SK-N-SH (cell line): ENCODE data around the gene LRRC8D. TPM values are rescaled to one million over a fixed set of nuclear protein-coding genes. Genes with fewer than 3 reads are reported as not detected.

Source experiments
- CTCF ChIA-PET: fragments of 300-600, 350-600 bp; formaldehyde crosslinking; extraction: SDS; loops from one replicate; lab custom pipeline; 2021; lab: Yijun Ruan, JAX
- POLR2A ChIA-PET: fragments of 350-600 bp; sonication (Branson Sonifier 250); formaldehyde crosslinking; extraction: SDS; loops from one replicate; lab custom pipeline; 2020; ENCODE audit warnings: antibody characterized with exemption, inconsistent platforms; lab: Yijun Ruan, JAX
- DNase-seq: peaks from one replicate; pipeline ENCODE4 v3.0.0; 2012
- H2AFZ ChIP-seq: fragments of 200-600 bp; sonication (generic); 2 replicates; pipeline ENCODE4 v1.8.1; 2016; ENCODE audit warnings: antibody characterized with exemption, mild to moderate bottlenecking, low read depth
- H3F3A ChIP-seq: fragments of 200-600 bp; sonication (generic); replicated peaks from 2 replicates; pipeline ENCODE3; 2016; ENCODE audit warnings: antibody characterized with exemption, mild to moderate bottlenecking; ENCODE audit not compliant: insufficient read depth
- H3K27ac ChIP-seq, 2 experiments: fragments of 200-500 bp in 1 of 2; fragments of 200-600 bp in 1 of 2; sonication (Bioruptor generic) in 1 of 2; sonication (generic), shearing (Covaris generic) in 1 of 2; 2 replicates each; pipeline versions ENCODE4 v1.5.1 to v1.6.1; 2014 to 2016; ENCODE audit warnings: low read depth in 2 of 2, inconsistent platforms in 1 of 2, low read length in 1 of 2, mild to moderate bottlenecking in 1 of 2, mixed read lengths in 1 of 2
- H3K27me3 ChIP-seq: fragments of 200-600 bp; sonication (generic), shearing (Covaris generic); 2 replicates; pipeline ENCODE4 v1.6.1; 2016; ENCODE audit warnings: mixed run types; ENCODE audit not compliant: insufficient read depth
- H3K36me3 ChIP-seq, 2 experiments: fragments of 200-500 bp in 1 of 2; fragments of 200-600 bp in 1 of 2; sonication (Bioruptor generic) in 1 of 2; sonication (generic) in 1 of 2; replicated peaks in 1 of 2; 2 replicates each; pipeline versions ENCODE3 to v1.5.1; 2014 to 2016; ENCODE audit warnings: low read length in 1 of 2, mild to moderate bottlenecking in 1 of 2; ENCODE audit not compliant: insufficient read depth in 2 of 2, control insufficient read depth in 1 of 2
- H3K4me1 ChIP-seq, 2 experiments: fragments of 200-500 bp in 1 of 2; fragments of 200-600 bp in 1 of 2; sonication (Bioruptor generic) in 1 of 2; sonication (generic), shearing (Covaris generic) in 1 of 2; 2 replicates each; pipeline versions ENCODE4 v1.5.1 to v1.6.1; 2014 to 2016; ENCODE audit warnings: low read depth in 1 of 2, low read length in 1 of 2, mixed run types in 1 of 2; ENCODE audit not compliant: insufficient read depth in 2 of 2, control insufficient read depth in 1 of 2
- H3K4me2 ChIP-seq: fragments of 200-600 bp; sonication (generic), shearing (Covaris generic); 2 replicates; pipeline ENCODE4 v1.6.1; 2017; ENCODE audit warnings: mixed run types
- H3K4me3 ChIP-seq, 2 experiments: fragments of 200-500 bp in 1 of 2; fragments of 200-600 bp in 1 of 2; sonication (Bioruptor generic) in 1 of 2; sonication (generic), shearing (Covaris generic) in 1 of 2; 2 replicates each; pipeline versions ENCODE4 v1.5.1 to v1.8.1; 2014 to 2016; ENCODE audit warnings: low read depth in 2 of 2, inconsistent platforms in 1 of 2, low read length in 1 of 2, mild to moderate bottlenecking in 1 of 2, mixed read lengths in 1 of 2, moderate library complexity in 1 of 2
- H3K79me2 ChIP-seq: fragments of 200-600 bp; sonication (generic); 2 replicates; pipeline ENCODE4 v1.8.1; 2017; ENCODE audit warnings: mild to moderate bottlenecking; ENCODE audit not compliant: insufficient read depth
- H3K9ac ChIP-seq: fragments of 200-600 bp; sonication (generic); 2 replicates; pipeline ENCODE4 v1.6.1; 2017; ENCODE audit warnings: mixed run types
- H3K9me2 ChIP-seq: fragments of 200-600 bp; sonication (generic); 2 replicates; pipeline ENCODE4 v1.6.1; 2017; ENCODE audit warnings: mixed run types
- H3K9me3 ChIP-seq: fragments of 200-600 bp; sonication (generic); 2 replicates; pipeline ENCODE4 v1.6.1; 2017; ENCODE audit warnings: mixed run types, mild to moderate bottlenecking, moderate library complexity
- H4K20me1 ChIP-seq: fragments of 200-600 bp; sonication (generic); 2 replicates; pipeline ENCODE4 v1.6.1; 2017; ENCODE audit warnings: mild to moderate bottlenecking, mixed run types; ENCODE audit not compliant: insufficient read depth
- EP300 ChIP-seq, 2 experiments: IDR thresholded peaks; 2 replicates each; pipeline versions ENCODE4 v1.4.0 to v1.6.1; 2012; ENCODE audit warnings: borderline replicate concordance in 1 of 2, low read depth in 1 of 2, low read length in 1 of 2
- FOSL2 ChIP-seq: IDR thresholded peaks from 2 replicates; pipeline ENCODE4 v1.4.0; 2012; ENCODE audit warnings: low read depth, mild to moderate bottlenecking, moderate library complexity, borderline replicate concordance
- FOXJ3 ChIP-seq: sonication (generic); formaldehyde crosslinking; IDR thresholded peaks from 2 replicates; pipeline ENCODE4 v1.5.1; 2020; ENCODE audit warnings: mild to moderate bottlenecking, missing genetic modification reagents
- GABPA ChIP-seq: IDR thresholded peaks from 2 replicates; pipeline ENCODE4 v1.4.0; 2012; ENCODE audit warnings: low read depth, mild to moderate bottlenecking
- MEF2A ChIP-seq: IDR thresholded peaks from 2 replicates; pipeline ENCODE4 v1.4.0; 2012; ENCODE audit warnings: low read depth, borderline replicate concordance
- MXI1 ChIP-seq: IDR thresholded peaks from 2 replicates; pipeline ENCODE4 v1.6.1; 2012; ENCODE audit warnings: mild to moderate bottlenecking, low read depth, low read length, improper control_type of control experiment
- NFIC ChIP-seq: IDR thresholded peaks from 2 replicates; pipeline ENCODE4 v1.4.0; 2012; ENCODE audit warnings: borderline replicate concordance
- NRF1 ChIP-seq: IDR thresholded peaks from 2 replicates; pipeline ENCODE4 v1.6.1; 2012; ENCODE audit warnings: low read depth, mild to moderate bottlenecking, low read length
- RAD21 ChIP-seq: IDR thresholded peaks from 2 replicates; pipeline ENCODE4 v1.6.1; 2012; ENCODE audit warnings: mild to moderate bottlenecking, low read length
- RCOR1 ChIP-seq: fragments of 150-350 bp; IDR thresholded peaks from 2 replicates; pipeline ENCODE4 v1.6.1; 2017; ENCODE audit warnings: antibody characterized with exemption, low read length
- RFX5 ChIP-seq: IDR thresholded peaks from 2 replicates; pipeline ENCODE4 v1.6.1; 2012; ENCODE audit warnings: mild to moderate bottlenecking, improper control_type of control experiment, low read length
- SIN3A ChIP-seq: IDR thresholded peaks from 2 replicates; pipeline ENCODE4 v1.6.1; 2012; ENCODE audit warnings: low read depth, mild to moderate bottlenecking, low read length, moderate library complexity, borderline replicate concordance
- TEAD4 ChIP-seq: IDR thresholded peaks from 2 replicates; pipeline ENCODE4 v1.4.0; 2012; ENCODE audit warnings: mild to moderate bottlenecking, borderline replicate concordance; ENCODE audit not compliant: insufficient read depth
- WGBS: methylation state at CpG from one replicate; pipeline ENCODE4 v1.1.6; 2017; ENCODE audit warnings: low lambda C conversion rate; 5-methylcytosine and 5-hydroxymethylcytosine counted together
- polyA plus RNA-seq, 3 experiments: library from polyadenylated mRNA; depleted of rRNA; stranded (reverse); fragments of >200 nt; gene quantifications; 2 replicates each; pipeline ENCODE4 v1.2.3, GENCODE V29; 2012
- TF ChIP-seq, protein P1 (sequence below): IDR thresholded peaks from 2 replicates; pipeline ENCODE4 v1.4.0; 2012; ENCODE audit warnings: low read depth
- TF ChIP-seq, protein P2 (sequence below): IDR thresholded peaks from 2 replicates; pipeline ENCODE4 v1.4.0; 2012; ENCODE audit warnings: low read depth, borderline replicate concordance
- TF ChIP-seq, protein P3 (sequence below): IDR thresholded peaks from 2 replicates; pipeline ENCODE4; 2012

LRRC8D gene
- polyA plus RNA-seq, 1 of the 3 experiments (the other 2 are of a cell fraction): 15.0 TPM

DNA sequence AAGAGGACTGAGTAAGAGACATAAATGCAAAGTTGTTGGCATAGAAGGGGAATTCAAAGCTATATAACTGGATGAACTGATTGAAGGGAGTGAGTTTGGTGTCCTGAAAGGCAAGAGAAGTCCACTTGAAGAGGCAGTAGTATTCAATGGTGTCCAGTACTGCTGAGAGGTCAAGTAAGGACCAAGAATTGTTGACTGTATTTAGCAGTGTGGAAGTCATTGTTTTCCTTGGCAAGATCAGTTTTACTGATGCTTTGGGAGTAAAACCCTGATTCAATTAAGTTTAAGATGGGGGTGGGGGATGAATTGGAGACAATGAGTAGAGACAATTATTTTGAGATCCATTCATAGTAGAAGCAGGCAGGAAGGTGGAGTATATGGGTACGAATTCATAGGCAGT, 5.8 kb upstream of the LRRC8D start:
- no peak for DNase-seq
- no peaks in the 10 kb centered on the region for H3K36me3 ChIP-seq
- no peaks in the 10 kb centered on the region for H3F3A ChIP-seq
- peaks cover 4% of the 10 kb centered on the region in 2 experiments; a peak in 3 of 4 replicates for H3K4me1 ChIP-seq
- no peaks in the 10 kb centered on the region for H4K20me1 ChIP-seq
- H3K9me2 ChIP-seq: no peaks in the 10 kb centered on the region
- H3K27me3 ChIP-seq: no peaks in the 10 kb centered on the region
- no peak overlapping the region for H3K27ac ChIP-seq
- H3K4me2 ChIP-seq: no peak overlapping the region
- no peaks in the 10 kb centered on the region for H3K9me3 ChIP-seq
- H3K79me2 ChIP-seq: no peaks in the 10 kb centered on the region
- H2AFZ ChIP-seq: no peak overlapping the region
- ChIA-PET POLR2A (no interaction called here), CTCF (interaction anchor here (1.7 kb wide), 1 partner anchor 11 kb away, joined by 12 read pairs; no protein-coding TSS in a partner anchor)
- 62% methylated on average over 1 of the region's 1 CpG for WGBS
- H3K9ac ChIP-seq: no peak overlapping the region
- no peak for TF ChIP-seq RAD21
- TF ChIP-seq TEAD4: no peak
- TF ChIP-seq RFX5: no peak
- TF ChIP-seq, protein P1, sequence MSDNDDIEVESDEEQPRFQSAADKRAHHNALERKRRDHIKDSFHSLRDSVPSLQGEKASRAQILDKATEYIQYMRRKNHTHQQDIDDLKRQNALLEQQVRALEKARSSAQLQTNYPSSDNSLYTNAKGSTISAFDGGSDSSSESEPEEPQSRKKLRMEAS: no peak
- TF ChIP-seq FOXJ3 (CRISPR knock-in tag): no peak
- H3K4me3 ChIP-seq: no peak overlapping the region

DNA sequence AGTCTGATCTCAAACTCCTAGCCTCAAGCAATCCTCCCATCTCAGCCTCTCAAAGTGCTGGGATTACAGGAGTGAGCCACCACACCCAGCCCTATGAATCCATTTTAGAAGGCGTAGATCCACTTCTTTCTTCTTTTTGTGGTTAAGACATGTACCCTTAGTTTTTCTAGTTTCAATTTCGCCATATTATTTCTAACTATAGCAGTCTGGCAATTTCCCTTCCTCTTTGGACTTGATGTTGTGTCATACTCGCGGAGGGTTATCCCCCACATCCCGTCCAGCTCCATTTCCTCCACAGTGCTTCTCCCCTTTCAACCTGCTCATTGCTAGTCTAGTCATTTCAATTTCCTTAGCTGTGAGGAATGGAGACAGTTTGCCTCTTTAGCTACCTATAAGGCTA, 5.2 kb upstream of the LRRC8D start:
- H4K20me1 ChIP-seq: no peaks in the 10 kb centered on the region
- H3K4me2 ChIP-seq: no peak overlapping the region
- no peak overlapping the region for H3K27ac ChIP-seq
- H3F3A ChIP-seq: no peaks in the 10 kb centered on the region
- ChIA-PET CTCF (interaction anchor here (1.7 kb wide), 1 partner anchor 11 kb away, joined by 12 read pairs; no protein-coding TSS in a partner anchor), POLR2A (no interaction called here)
- no peaks in the 10 kb centered on the region for H3K9me3 ChIP-seq
- no peaks in the 10 kb centered on the region for H3K9me2 ChIP-seq
- H3K4me1 ChIP-seq: peaks cover 4% of the 10 kb centered on the region in 2 experiments; a peak in 3 of 4 replicates
- H3K4me3 ChIP-seq: no peak overlapping the region
- WGBS: 94% methylated on average over 5 of the region's 5 CpGs
- no peaks in the 10 kb centered on the region for H3K36me3 ChIP-seq
- no peak for DNase-seq
- H3K27me3 ChIP-seq: no peaks in the 10 kb centered on the region
- no peak overlapping the region for H3K9ac ChIP-seq
- H3K79me2 ChIP-seq: no peaks in the 10 kb centered on the region
- H2AFZ ChIP-seq: no peak overlapping the region
- no peak for TF ChIP-seq MEF2A
- TF ChIP-seq NRF1: no peak
- no peak for TF ChIP-seq FOSL2
- TF ChIP-seq, protein P2, sequence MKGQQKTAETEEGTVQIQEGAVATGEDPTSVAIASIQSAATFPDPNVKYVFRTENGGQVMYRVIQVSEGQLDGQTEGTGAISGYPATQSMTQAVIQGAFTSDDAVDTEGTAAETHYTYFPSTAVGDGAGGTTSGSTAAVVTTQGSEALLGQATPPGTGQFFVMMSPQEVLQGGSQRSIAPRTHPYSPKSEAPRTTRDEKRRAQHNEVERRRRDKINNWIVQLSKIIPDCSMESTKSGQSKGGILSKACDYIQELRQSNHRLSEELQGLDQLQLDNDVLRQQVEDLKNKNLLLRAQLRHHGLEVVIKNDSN: no peak
- TF ChIP-seq MXI1: no peak
- TF ChIP-seq RCOR1: no peak
- TF ChIP-seq GABPA: no peak
- TF ChIP-seq, protein P3, sequence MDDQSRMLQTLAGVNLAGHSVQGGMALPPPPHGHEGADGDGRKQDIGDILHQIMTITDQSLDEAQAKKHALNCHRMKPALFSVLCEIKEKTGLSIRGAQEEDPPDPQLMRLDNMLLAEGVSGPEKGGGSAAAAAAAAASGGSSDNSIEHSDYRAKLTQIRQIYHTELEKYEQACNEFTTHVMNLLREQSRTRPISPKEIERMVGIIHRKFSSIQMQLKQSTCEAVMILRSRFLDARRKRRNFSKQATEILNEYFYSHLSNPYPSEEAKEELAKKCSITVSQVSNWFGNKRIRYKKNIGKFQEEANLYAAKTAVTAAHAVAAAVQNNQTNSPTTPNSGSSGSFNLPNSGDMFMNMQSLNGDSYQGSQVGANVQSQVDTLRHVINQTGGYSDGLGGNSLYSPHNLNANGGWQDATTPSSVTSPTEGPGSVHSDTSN: no peak
- no peak for TF ChIP-seq TEAD4
- no peak for TF ChIP-seq SIN3A
- no peak for TF ChIP-seq RAD21
- no peak for TF ChIP-seq EP300 (IDR thresholded peaks at IDR 0.05; ENCODE audit: borderline replicate concordance in 1 of 2, low read depth in 1 of 2, low read length in 1 of 2)
- no peak for TF ChIP-seq NFIC
- TF ChIP-seq, all 33 proteins: peak for 0
